GM19468 (cell line): Measurements from ENCODE around the gene ZNF213.
A peak's percentile ranks its signal among the peaks of the same experiment; 100 is the strongest.

Source experiments
- ATAC-seq: cut with Tn5 transposase; IDR thresholded peaks from one replicate; pipeline ENCODE4 v1.9.1; 2021; ENCODE audit warnings: mild to moderate bottlenecking, moderate library complexity, moderate number of reproducible peaks; ENCODE audit not compliant: unreplicated experiment; ENCODE audit errors: extremely low read depth

ZNF213 gene

DNA sequence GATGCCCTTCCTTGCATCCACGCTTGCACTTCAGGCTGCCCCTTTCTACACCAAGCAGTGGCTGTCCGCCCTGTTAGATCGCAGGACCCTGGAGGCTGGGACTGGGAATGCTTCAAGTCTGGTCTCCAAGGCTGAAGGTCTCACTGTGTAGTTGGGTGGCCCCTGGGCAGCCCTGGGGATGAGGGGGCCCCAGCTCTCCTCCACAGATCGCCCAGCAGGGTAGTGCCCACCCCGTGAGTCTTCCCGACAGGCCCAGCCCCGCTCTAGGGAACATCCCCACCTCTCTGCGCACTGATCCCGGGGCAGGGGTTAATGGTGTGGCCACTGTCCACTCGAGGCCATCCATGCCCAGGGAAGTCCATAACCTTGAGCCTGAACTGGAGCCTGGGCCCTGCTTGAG is 10.3 kb downstream of the ZNF213 start:
- no peak for ATAC-seq

DNA sequence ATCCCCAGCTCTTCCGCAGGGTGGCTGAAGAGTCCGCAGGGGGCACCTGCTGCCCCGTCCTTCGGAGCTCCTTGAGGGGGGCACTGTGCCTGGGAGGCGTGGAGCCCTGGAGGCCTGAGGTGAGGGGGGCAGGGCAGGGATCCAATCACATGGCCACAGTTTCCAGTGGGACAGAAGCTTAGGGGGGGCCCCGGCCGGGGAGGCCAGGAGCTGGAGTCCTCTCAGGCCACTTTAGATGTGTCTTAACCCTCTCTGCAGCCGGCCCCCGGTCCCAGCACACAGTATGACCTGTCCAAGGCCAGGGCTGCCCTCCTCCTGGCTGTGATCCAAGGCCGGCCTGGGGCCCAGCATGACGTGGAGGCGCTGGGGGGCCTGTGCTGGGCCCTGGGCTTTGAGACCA is 10.8 kb downstream of the ZNF213 start:
- no peak for ATAC-seq

DNA sequence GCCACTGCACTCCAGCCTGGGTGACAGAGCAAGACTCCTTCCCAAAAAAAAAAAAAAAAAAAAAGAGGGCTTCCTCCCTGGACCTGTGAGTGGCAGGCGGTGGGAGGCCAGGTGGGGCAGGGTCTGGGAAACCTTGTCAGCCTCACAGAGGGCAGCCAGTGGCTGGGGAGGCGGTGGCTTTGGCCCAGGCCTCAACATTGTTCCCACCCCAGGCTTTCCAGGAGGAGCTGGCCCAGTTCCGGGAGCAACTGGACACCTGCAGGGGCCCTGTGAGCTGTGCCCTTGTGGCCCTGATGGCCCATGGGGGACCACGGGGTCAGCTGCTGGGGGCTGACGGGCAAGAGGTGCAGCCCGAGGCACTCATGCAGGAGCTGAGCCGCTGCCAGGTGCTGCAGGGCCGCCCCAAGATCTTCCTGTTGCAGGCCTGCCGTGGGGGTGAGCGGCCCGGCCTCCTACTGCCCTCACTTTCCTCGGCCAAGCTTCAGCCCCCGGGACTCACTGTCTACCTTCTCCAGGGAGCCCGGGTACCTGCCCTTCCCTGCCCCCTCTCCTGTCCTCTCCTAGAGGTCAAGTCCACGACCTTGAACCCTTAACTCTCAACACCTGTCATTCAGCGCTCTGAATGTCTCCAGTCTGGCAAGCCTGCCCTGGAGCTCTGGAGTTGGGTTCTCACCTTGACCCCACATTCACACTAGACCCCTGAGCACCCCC is 12.4 kb downstream of the ZNF213 start:
- ATAC-seq: no peak

DNA sequence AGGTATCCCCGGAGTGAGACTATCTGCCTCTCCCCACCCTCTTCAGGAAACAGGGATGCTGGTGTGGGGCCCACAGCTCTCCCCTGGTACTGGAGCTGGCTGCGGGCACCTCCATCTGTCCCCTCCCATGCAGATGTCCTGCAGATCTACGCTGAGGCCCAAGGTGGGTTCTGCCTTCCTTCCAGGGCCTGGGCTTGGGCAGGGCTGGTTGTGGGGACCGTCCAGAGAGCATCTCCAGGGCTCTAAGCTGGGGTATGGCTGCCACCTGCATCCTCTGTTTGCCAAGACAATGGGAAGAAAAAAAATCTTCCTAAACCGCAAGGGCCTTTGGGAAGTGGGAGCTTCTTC is 12.9 kb downstream of the ZNF213 start:
- ATAC-seq: no peak

DNA sequence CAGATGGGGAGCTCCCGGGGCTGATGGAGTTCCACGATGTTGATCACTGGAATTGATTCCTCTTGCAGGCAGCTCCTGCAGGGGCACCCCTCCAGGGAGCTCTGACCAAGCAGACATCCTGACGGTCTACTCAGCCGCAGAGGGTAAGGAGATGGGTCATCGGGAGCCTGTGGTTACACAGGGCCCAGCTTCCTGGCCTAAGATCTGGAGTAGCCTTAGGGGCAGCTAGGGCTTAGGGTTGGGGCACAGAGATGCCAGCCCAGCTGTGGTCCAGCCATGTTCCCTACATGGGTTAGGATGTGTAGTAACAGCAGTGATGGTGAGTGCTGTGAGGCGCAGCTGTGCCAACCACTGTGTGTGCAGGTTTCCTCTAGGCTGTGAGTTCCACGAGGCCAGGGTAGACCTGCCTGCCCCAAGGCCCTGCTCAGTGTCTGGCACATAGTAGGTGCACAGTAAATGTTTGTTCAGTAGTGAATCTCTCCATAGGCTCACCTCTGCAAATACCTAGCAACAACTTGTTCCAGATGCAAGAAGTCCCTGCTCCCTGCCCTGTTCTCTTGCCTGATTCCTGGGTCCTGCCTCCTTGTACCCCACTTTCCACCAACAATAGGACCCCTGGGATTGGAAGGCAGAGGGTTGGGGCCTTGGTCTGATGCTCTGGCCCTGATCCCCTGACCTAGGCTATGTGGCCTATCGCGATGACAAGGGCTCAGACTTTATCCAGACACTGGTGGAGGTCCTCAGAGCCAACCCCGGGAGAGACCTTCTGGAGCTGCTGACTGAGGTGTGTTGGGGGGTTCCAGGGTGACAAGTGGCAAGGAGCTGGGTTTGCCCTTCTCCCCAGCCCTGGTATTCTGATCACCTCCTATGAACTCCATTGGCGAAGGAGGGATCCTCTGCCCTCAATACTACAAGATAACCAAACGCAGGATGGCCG is 13.7 kb downstream of the ZNF213 start:
- ATAC-seq: no peak

DNA sequence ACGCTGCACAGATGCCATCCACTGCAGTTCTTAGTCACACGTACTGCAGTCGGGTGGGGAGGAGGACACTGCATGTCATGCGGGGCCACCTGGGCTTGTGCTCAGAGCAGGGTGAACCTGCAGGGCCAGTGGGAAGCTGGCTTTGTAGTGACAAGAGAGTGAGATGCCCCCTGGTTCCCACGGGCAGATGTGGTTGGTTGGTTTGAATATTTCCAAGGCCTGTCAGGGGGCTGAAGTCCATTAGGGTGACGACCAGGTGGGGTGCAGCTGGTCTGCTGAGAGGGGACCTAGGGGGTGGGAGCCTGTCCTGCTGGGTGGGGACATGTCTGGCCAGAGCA is 14.3 kb downstream of the ZNF213 start:
- ATAC-seq: no peak

DNA sequence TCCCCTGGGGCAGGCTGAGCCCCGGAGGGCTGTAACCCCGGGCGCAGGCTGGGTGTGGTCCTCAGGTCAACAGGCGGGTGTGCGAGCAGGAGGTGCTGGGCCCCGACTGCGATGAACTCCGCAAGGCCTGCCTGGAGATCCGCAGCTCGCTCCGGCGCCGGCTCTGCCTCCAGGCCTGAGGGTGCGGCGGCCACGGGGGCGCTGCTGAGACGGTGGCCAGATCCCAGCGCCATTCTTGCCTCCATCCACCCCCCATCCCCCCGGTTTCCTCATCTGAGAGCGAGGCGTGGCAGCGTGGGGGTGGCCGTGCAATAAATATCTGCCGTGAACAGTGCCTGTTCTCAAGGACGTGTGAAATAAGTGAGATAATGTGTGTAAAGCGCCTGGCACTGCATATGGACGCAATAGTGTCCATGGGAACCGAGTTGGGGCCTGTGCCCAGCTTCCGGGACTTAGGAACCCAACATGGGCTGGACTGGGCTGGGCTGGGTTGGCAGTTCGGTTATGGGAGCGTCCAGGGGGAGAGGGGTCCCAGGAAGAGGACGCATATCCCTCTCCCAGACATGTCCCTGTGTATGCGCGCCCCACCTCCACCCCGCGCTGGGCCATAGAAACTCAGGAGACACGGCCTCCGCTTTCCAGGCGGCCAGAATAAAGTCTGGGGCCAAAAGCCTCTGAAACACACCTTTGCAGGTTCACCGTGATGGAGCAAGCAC is 15.0 kb downstream of the ZNF213 start:
- ATAC-seq: no peak

DNA sequence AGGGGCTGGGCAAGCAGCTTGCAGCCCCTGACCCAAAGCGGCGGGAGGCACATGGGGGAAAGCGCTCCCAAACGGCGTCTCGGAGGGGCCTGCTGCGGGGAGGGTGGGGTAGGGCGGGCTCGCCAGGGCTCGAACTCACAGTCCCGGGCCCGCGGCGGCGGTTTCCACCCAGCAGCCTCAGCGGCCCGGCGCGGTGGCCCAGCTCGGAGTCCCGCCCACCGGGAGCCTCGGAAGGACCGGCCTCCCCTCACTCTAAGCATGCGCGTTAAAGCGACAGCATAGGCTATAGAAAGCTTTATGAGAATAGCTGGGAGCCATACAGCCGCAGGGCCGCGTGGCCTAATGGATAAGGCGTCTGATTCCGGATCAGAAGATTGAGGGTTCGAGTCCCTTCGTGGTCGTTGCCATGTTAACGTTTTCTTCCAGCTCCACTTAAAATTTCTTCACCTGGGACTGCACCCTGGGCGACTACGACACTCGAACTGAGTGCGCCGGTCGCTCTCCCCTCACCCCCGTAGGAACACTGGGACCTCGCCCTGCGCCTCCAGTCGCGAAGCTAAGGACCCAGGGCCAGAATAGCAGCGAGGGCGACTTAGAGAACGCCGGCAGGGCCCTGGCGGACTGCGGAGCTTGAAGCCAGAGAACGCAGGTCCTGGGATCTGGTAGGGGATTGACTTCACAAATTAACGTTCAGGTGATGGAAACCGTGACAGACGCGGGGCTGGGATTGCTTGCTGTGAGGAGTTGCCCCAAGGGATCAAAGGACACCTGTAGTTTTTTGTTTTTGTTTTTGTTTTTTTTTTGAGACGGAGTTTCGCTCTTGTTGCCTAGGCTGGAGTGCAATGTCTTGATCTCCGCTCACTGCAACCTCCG is 15.8 kb downstream of the ZNF213 start:
- ATAC-seq: peak; percentile 55

DNA sequence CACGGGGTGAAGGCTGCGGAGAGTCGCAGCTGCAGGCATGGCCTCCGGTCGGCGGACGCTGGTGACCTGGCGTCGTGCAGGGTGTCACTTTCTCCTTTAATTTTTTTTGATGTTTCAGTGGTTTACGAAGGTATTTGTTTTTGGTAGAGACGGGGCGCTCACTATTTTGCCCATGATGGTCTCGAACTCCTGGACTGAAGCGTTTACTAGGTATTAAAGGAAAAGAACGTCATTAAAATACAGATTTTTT is 17.1 kb downstream of the ZNF213 start:
- ATAC-seq: no peak

DNA sequence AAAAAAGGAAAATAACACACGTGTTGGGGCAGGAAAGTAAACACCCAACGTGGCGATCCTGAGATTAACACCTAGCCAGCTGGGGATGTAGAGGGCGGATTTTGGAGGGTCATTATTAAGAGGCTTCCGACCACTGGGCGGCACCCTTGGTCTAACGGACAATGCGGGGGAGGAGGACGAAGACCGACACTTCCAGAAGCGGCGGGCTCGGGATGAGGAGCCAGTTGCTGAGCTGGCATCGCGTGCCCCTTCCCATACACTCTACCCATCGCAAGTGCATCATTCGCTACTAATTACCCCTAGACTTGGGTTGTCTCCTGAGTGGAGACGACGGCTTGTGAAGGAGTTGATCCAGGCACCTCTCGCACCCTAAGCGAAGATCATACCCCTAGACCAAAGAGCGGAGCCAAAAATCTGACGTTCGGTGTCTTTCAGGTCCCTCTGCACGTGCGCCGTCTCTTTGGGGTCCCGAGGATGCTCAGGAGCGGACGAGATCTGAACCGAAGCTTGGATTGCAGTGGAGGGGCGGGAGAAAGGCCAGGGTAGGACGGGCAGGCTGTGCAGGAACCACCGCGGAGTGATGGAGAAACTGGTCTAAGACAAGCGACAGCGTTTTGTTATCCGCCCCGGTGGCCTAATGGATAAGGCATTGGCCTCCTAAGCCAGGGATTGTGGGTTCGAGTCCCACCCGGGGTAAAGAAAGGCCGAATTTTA is 17.6 kb downstream of the ZNF213 start:
- no peak for ATAC-seq

DNA sequence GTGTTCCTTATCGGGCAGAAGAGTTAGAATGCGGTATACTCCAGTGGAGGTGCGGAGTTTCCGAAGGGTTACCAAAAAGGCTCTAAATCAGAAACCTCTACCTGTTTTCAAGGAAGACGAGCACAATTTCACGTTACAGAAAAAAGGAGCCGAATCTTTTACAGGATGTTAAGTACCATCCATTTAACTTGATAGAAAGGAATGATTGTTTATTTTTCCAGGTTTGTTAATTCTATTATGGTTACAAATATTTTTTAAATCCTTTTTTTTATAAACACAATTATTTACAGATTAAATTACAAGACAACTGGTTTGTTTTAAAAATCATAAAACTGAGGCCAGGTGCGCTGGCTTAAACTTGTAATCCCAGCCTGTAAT is 18.2 kb downstream of the ZNF213 start:
- no peak for ATAC-seq

DNA sequence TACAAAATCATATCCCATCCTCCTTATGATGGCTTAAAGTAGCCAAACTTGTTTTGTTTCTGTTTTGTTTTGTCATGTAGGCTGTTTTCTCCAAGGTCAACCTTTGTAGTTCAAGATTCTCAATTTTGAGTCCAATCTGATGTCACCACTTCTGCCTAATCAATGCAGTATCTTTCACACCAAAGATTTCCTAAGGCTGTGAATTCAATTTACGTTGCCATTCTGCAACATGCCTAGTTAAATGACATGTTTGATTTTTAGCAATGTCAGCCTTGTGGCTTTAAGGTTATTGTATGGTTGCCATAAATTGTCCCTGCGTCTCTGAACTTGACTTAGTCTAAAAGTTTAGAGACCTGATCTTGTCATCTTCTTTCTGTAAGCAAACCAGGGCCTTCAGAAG is 20.4 kb downstream of the ZNF213 start:
- ATAC-seq: no peak

DNA sequence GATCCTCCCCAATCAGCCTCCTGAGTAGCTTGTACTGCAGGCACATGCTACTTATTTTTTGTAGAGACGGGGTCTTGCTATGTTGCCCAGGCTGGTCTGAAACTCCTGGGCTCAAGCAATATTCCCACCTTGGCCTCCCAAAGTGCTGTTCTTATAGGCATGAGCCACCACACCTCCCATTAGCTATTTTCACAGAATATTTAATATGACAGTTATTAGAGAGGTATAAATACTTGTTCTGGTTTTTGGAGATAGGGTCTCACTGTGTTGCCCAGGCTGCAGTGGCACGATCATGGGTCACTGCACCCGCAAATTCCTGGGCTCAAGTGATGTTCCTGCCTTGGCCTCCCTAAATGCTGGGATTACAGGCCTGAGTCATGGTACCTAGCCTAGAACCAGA is 21.1 kb downstream of the ZNF213 start:
- ATAC-seq: no peak

DNA sequence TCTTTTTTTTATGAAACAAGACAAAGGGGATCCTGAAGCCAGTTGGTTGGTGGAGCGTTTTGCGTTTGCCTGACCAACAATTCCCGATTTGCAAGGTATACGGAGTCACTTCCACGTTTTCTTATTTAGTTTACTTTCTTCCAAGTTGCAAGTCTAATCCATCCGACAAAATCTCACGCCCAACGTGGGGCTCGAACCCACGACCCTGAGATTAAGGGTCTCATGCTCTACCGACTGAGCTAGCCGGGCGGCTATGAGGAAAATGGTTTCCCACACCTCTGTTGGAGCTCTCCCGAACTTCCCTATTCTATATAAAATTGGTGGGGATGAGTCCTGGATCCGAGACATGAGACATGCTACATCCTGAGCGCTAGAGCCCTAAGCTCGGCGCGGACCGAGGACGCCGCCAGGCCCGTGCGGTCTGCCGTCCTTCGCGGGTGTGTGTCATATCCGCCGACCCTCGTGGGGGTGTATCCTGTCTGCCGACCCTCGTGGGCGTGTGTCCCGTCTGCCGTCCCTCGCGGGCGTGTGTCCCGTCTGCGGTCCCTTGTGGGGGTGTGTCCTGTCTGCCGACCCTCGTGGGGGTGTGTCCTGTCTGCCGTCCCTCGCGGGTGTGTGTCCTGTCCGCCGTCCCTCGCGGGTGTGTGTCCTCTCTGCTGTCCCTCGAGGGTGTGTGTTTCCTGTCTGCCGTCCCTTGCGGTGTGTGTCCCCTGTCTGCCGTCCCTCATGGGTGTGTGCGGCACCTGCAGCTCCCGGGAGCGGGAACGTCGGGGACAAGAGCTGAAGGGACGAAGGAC is 22.6 kb downstream of the ZNF213 start:
- ATAC-seq: no peak

DNA sequence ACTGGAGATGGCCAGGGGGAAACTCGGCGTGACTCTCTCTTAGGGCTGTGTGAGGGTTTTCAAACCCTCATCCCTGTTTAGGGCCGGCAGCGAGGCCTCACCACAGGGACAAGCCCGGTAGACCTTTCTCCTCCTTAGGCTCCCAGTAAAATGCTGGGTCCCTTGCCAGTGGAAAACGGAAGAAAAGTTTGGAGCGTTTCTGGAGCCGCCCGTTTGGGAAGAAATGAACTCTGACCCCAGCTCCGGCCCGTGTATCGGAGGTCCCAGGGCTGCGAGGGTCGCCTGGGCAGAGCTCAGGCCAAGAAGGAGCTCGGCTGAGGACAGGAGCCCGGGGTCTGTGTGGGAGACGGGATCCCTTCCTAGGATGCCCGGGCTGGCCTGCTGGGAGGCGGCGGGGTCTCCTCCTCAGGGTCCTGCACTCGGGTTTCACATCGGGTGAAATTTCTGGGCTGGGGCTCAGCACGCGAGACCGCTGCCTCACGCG is 23.2 kb downstream of the ZNF213 start:
- no peak for ATAC-seq

DNA sequence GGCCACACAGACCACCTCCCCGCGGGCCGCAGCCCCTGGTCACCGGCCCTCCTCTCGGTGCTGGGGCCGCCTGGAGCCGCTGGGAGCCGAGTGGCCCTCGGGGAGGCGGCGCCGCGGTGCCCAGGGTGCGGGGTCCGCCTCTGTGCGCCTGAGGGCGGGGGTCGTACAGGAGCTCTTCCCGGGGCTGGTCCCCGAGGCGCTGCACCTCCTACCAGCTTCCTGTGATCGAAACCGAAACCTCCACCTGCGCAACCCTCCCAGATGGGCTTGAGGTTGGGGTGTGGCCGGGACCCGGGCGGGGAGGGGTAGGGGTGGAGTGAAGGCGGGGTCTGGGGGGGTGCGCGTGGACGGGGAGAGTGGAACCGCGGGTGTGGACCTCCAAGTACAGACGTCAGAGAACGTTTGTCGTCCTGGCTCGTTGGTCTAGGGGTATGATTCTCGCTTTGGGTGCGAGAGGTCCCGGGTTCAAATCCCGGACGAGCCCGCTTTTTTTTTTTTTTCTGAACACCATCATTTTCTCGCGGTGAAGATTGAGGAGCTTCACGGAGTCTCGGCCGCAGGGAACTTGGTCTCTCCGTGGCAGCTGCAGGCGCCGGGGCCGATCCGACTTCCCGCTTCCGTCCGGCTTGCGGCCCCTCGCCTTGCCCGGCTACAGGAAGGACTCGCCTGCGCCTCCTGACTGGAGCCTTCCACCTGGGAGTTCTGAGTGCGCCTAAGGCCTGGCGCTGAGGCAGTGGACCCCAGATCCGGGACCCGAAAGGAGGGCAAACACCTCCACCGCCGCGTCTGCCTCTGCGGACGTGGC is 23.9 kb downstream of the ZNF213 start:
- ATAC-seq: no peak

DNA sequence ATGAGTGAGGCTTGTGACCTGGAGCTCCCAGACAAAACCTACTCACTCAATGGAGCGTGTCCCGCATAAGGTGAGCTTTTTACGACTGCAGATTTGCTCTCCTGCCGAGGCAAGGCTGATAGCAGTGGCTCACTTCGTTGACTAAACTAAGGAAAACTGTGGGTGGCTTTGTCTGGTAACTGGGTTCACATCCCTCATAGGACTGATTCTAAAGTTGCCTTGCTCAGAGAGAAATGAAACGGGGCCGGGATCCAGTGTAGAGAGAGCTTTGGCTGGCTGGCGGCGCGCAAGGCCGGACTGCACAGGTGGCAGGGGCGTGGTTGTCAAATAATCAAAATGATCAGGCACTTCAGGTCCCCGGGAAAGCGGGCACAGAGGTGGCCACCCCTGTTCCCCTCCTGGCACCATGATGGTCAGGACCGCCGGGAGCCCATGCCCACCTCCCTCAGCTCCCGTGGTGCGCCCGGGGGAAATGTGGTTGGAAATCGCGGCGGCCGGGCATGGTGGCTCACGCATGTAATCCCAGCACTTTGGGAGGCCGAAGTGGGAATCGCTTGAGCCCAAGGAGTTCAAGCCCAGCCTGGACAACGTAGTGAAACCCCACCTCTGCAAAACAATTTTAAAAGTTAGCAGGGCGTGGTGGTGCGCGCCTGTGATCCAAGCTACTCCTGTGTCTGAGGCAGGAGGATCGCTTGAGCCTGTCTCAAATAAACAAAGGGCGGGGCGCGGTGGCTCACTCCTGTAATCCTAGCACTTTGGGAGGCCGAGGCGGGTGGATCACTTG is 26.6 kb downstream of the ZNF213 start:
- no peak for ATAC-seq
